HG02678 (cell line): ENCODE data around the gene DNTTIP2.
"Not testable (repeated sequence)": the region's sequence is repeated elsewhere in the genome, so short reads cannot be mapped to it uniquely, and the experiment has no call there.

Source experiments
- ATAC-seq: cut with Tn5 transposase; IDR thresholded peaks from one replicate; pipeline ENCODE4 v1.9.1; 2021; ENCODE audit warnings: mild to moderate bottlenecking, moderate library complexity; ENCODE audit not compliant: unreplicated experiment

Gene DNTTIP2

GRCh38 chr1:93842750-93843500 is 36.1 kb downstream of the DNTTIP2 start:
- no peak for ATAC-seq

GRCh38 chr1:93841771-93842170 is 37.2 kb downstream of the DNTTIP2 start:
- ATAC-seq = no peak

- ATAC-seq = no peak
These were observed 38.0 kb downstream of the DNTTIP2 start for GRCh38 chr1:93840956-93841482.

GRCh38 chr1:93839753-93840152 is 39.3 kb downstream of the DNTTIP2 start:
- ATAC-seq = no peak

- no peak for ATAC-seq
These were observed 39.7 kb downstream of the DNTTIP2 start for GRCh38 chr1:93839307-93839706.

GRCh38 chr1:93837961-93838360 is 41.0 kb downstream of the DNTTIP2 start:
- ATAC-seq = no peak

GRCh38 chr1:93833293-93833692 is 45.7 kb downstream of the DNTTIP2 start:
- not testable (repeated sequence) for ATAC-seq

GRCh38 chr1:93829061-93829460 is 49.9 kb downstream of the DNTTIP2 start:
- ATAC-seq = no peak

- no peak for ATAC-seq
These were observed 50.6 kb downstream of the DNTTIP2 start for GRCh38 chr1:93828367-93828755.

GRCh38 chr1:93827633-93828366 is 51.2 kb downstream of the DNTTIP2 start:
- ATAC-seq = no peak

- ATAC-seq = no peak
These were observed 51.9 kb downstream of the DNTTIP2 start for GRCh38 chr1:93827128-93827527.

GRCh38 chr1:93824834-93825233 is 54.2 kb downstream of the DNTTIP2 start:
- no peak for ATAC-seq

- no peak for ATAC-seq
These were observed 56.1 kb downstream of the DNTTIP2 start for GRCh38 chr1:93822730-93823425.

GRCh38 chr1:93821423-93822144 is 57.4 kb downstream of the DNTTIP2 start:
- ATAC-seq = no peak

- no peak for ATAC-seq
These were observed 58.2 kb downstream of the DNTTIP2 start for GRCh38 chr1:93820554-93821422.

GRCh38 chr1:93818570-93818959 is 60.4 kb downstream of the DNTTIP2 start:
- peak; percentile 15 for ATAC-seq

- ATAC-seq = peak; percentile 56
These were observed 61.0 kb downstream of the DNTTIP2 start for GRCh38 chr1:93817819-93818569.

- no peak for ATAC-seq
These were observed 61.9 kb downstream of the DNTTIP2 start for GRCh38 chr1:93816970-93817678.
